ENCODE results near the gene VSIG4.
"Not testable (repeated sequence)": the region's sequence is repeated elsewhere in the genome, so short reads cannot be mapped to it uniquely, and the experiment has no call there.

Gene VSIG4

GRCh38 chrX:65975161-65975751 is 64.6 kb downstream of the VSIG4 start:
- not testable (repeated sequence) for DNase-seq

All from NCI-H1930 (cell line).